Thoracic aorta (tissue), 2 donors: Measurements from ENCODE around the gene TRMT44. TPM values are rescaled to one million over a fixed set of nuclear protein-coding genes. Genes with fewer than 3 reads are reported as not detected.

Experiments used
- ATAC-seq: fragments of 150-250 bp; one replicate; pipeline ENCODE4 v1.8.0; 2017; ENCODE audit warnings: low read depth; ENCODE audit not compliant: insufficient number of reproducible peaks, low FRiP score
- DNase-seq: peaks from one replicate; pipeline ENCODE4 v3.0.0-alpha.2; 2020; ENCODE audit warnings: low spot score
- H3K27ac ChIP-seq, 2 donors: fragments of 200-600 bp; sonication (generic); 1 replicate in 1 of 2; 2 replicates in 1 of 2; pipeline ENCODE4 v1.5.1; 2016; ENCODE audit warnings: mild to moderate bottlenecking in 2 of 2, moderate library complexity in 2 of 2
- H3K27me3 ChIP-seq: fragments of 200-600 bp; sonication (generic); replicated peaks from 2 replicates; pipeline ENCODE4 v1.6.0; 2016; ENCODE audit warnings: mild to moderate bottlenecking; ENCODE audit not compliant: insufficient read depth
- H3K36me3 ChIP-seq: fragments of 200-600 bp; sonication (generic); one replicate; pipeline ENCODE4 v1.5.1; 2016
- H3K4me1 ChIP-seq, 2 donors: fragments of 200-600 bp; sonication (generic); 1 replicate in 1 of 2; 2 replicates in 1 of 2; pipeline versions ENCODE4 v1.5.1 to v1.6.0; 2016; ENCODE audit warnings: low read depth in 2 of 2, mild to moderate bottlenecking in 1 of 2; ENCODE audit not compliant: control insufficient read depth in 1 of 2
- H3K4me3 ChIP-seq: fragments of 200-600 bp; sonication (generic); 2 replicates; pipeline ENCODE4 v1.5.1; 2016; ENCODE audit warnings: mild to moderate bottlenecking
- H3K9me3 ChIP-seq: fragments of 200-600 bp; sonication (generic); 2 replicates; pipeline ENCODE4 v1.5.1; 2016
- CTCF ChIP-seq: fragments of 200-600 bp; sonication (generic); IDR thresholded peaks from one replicate; pipeline ENCODE4 v1.5.1; 2019; ENCODE audit warnings: antibody characterized with exemption
- total RNA-seq, 2 donors: library from RNA; depleted of rRNA; stranded (reverse); fragments of >200 nt; gene quantifications; one replicate each; pipeline versions ENCODE4 v1.1.0 to v1.2.3, GENCODE V29; 2016

The TRMT44 gene
- total RNA-seq, 2 donors from 2014 or later, result 19.8 to 30.5 TPM

DNA sequence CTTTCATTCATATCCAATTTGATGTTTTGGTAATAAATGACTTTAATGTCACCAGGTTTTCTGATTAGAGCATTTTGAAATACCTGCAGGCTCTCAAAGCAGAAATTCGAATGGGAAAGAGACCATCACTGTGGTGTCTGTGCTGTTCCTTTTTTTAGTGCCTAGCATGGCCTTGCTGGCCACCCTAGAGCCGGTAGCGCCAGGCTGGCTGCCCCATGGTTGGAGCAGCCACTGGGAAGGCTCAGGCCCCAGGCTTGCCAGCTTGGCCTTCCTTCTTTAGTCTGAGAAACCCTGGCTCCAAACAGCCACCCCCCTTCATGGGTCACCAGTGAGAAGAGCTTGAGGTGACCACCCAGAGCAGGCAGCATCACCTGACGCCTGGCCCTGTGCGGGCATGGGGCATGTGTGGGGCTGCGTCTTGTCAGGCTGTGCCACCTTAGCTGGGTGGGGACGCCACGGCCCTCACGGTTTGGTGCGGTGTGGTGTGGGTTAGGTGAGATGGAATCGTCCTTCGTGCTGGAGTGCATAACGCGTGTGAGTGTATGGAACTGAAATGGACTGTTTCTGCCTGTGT, 30.0 kb downstream of the TRMT44 start:
- DNase-seq, result no peak

GRCh38 chr4:8471211-8471875, 30.8 kb downstream of the TRMT44 start:
- TF ChIP-seq CTCF, result no peak
- no peak overlapping the region for H3K4me3 ChIP-seq
- peaks cover 21% of the 10 kb centered on the region for H3K36me3 ChIP-seq
- DNase-seq (no peak), ATAC-seq (no peak)
- no peaks in the 10 kb centered on the region for H3K9me3 ChIP-seq
- no peak overlapping the region for H3K27ac ChIP-seq
- peaks cover 20 to 31% of the 10 kb centered on the region in 2 donors for H3K4me1 ChIP-seq
- H3K27me3 ChIP-seq, result no peaks in the 10 kb centered on the region

More for the DNA sequence above, 30.0 kb downstream of the TRMT44 start:
- ATAC-seq, result no peak
- Histone ChIP-seq H3K4me1 (peaks cover 20 to 31% of the 10 kb centered on the region in 2 donors), H3K4me3 (no peak overlapping the region), H3K9me3 (no peaks in the 10 kb centered on the region), H3K36me3 (peaks cover 25% of the 10 kb centered on the region), H3K27me3 (no peaks in the 10 kb centered on the region), H3K27ac (no peak overlapping the region)
- no peak for TF ChIP-seq CTCF

GRCh38 chr4:8472158-8472688, 31.6 kb downstream of the TRMT44 start:
- Histone ChIP-seq H3K4me1 (peaks cover 20 to 31% of the 10 kb centered on the region in 2 donors), H3K4me3 (no peak overlapping the region), H3K27ac (peak overlapping the region; percentile 79 to 81), H3K36me3 (peaks cover 18% of the 10 kb centered on the region), H3K9me3 (no peaks in the 10 kb centered on the region), H3K27me3 (no peaks in the 10 kb centered on the region)
- TF ChIP-seq CTCF, result no peak
- ATAC-seq, result no peak
- no peak for DNase-seq

DNA sequence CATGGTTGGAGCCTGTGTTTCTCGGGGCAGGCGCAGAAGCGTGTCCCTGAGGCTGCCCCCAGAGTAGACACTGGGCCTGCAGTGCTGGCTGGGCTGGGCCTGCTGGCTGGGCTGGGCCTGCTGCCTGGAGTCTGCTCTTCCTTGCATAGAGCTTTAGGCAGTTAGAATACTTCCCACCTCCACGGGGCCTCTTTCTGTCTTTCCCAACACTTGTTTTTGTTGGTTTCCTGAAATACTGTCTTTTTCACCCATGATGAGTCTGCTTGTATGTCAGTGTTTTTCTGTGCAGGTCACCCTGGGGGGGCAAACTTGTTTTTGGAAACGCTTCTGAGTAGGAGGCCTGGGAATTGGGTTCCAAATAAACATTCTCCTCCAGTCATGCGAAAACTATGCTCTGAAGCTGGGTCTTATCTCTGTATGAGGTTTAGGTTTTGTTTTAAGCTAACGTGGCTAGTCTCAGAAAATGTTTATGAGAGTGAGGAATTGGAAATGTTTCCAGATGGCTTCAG, 32.2 kb downstream of the TRMT44 start:
- Histone ChIP-seq H3K36me3 (peaks cover 18% of the 10 kb centered on the region), H3K27me3 (no peaks in the 10 kb centered on the region), H3K27ac (peak overlapping the region; percentile 79 to 81), H3K4me3 (peak overlapping the region; percentile 13), H3K4me1 (peaks cover 20 to 31% of the 10 kb centered on the region in 2 donors), H3K9me3 (no peaks in the 10 kb centered on the region)
- no peak for DNase-seq
- no peak for ATAC-seq
- no peak for TF ChIP-seq CTCF

DNA sequence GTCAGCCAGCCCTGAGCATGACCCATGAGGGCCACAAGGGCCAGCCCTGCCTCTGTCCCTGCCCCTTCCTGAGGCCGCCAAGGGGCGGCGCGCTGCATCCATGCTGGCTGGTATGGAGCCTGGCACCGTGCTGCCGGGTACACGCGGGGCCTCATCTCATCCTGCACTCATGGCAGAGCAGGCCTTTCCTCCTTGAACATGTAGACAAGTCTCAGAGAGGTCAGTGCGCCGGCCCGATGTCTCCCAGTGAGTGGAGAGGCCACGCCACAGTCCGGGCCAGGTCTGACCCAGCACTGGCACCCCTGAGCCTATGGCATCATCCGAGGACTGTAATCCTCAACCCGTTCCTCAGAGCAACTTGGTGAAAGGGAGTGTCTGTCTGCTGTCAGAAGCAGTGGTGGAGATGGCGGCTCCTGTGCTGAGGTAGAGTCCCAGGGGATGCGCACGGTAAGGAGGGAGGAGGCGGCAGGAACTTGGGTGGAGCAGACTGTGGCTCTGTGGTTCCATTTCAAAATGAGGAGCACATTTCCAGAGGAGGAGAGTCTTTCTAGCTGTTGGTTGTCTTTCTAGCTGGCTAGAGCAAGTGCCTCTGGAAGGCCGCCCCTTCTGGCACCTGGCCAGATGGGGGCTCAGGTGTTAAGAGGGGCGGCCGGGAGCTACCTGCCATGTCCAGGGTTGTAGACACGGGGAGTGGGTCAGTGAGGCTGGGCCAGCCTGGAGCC, 32.8 kb downstream of the TRMT44 start:
- peaks cover 15% of the 10 kb centered on the region for H3K36me3 ChIP-seq
- no peaks in the 10 kb centered on the region for H3K9me3 ChIP-seq
- H3K27ac ChIP-seq, result peak overlapping the region; percentile 79 to 81
- H3K4me3 ChIP-seq, result peak overlapping the region; percentile 13
- DNase-seq, result no peak
- no peak for TF ChIP-seq CTCF
- ATAC-seq, result no peak
- H3K27me3 ChIP-seq, result no peaks in the 10 kb centered on the region
- H3K4me1 ChIP-seq, result peaks cover 20 to 31% of the 10 kb centered on the region in 2 donors
